Measurements from ENCODE around the gene PPP1R7.

DNA sequence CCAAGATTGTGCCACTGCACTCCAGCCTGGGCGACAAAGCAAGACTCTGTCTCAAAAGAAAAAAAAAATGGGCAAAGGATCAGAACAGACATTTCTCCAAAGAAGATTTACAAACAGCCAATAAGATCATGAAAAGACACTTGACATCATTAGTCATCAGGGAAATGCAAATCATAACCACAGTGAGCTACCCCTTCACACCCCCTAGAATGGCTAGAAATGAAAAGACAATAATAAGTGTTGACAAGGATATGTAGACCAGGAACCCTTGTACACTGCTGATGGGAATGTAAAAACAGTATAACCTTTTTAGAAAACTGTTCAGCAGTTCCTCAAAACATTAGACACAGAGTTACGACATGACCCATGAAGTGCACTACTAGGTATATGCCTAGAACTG lies 29.8 kb upstream of the PPP1R7 start:
- TF ChIP-seq, protein P1, sequence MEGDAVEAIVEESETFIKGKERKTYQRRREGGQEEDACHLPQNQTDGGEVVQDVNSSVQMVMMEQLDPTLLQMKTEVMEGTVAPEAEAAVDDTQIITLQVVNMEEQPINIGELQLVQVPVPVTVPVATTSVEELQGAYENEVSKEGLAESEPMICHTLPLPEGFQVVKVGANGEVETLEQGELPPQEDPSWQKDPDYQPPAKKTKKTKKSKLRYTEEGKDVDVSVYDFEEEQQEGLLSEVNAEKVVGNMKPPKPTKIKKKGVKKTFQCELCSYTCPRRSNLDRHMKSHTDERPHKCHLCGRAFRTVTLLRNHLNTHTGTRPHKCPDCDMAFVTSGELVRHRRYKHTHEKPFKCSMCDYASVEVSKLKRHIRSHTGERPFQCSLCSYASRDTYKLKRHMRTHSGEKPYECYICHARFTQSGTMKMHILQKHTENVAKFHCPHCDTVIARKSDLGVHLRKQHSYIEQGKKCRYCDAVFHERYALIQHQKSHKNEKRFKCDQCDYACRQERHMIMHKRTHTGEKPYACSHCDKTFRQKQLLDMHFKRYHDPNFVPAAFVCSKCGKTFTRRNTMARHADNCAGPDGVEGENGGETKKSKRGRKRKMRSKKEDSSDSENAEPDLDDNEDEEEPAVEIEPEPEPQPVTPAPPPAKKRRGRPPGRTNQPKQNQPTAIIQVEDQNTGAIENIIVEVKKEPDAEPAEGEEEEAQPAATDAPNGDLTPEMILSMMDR (IDR thresholded peaks at IDR 0.05) = no peak
- no peak for TF ChIP-seq POLR2A (IDR thresholded peaks at IDR 0.05)
- no peak for TF ChIP-seq POLR2AphosphoS5 (IDR thresholded peaks at IDR 0.05)
- TF ChIP-seq EP300 (IDR thresholded peaks at IDR 0.05) = no peak
